Right cardiac atrium (tissue), 5 donors: ENCODE data around the gene RLIM. TPM values are rescaled to one million over a fixed set of nuclear protein-coding genes. Genes with fewer than 3 reads are reported as not detected.
"Not testable (repeated sequence)": the region's sequence is repeated elsewhere in the genome, so short reads cannot be mapped to it uniquely, and the experiment has no call there.

ENCODE experiments used
- ATAC-seq, 2 donors: fragments of 200-7000 bp; cut with Tn5 transposase; one replicate each; pipeline versions ENCODE4 v1.8.0 to v1.9.1; 2020; ENCODE audit warnings: moderate library complexity in 2 of 2, mild to moderate bottlenecking in 1 of 2
- DNase-seq, 3 donors: peaks; one replicate each; pipeline ENCODE4 v3.0.0-alpha.2; 2020
- H3K27ac ChIP-seq: one replicate; pipeline ENCODE4 v1.5.1; 2013; ENCODE audit warnings: mild to moderate bottlenecking, low read length, control low read depth, moderate library complexity
- H3K27me3 ChIP-seq: one replicate; pipeline ENCODE4 v1.6.1; 2013; ENCODE audit not compliant: control insufficient read depth, insufficient read depth
- H3K4me1 ChIP-seq: one replicate; pipeline ENCODE4 v1.6.1; 2013; ENCODE audit warnings: low read length; ENCODE audit not compliant: control insufficient read depth, insufficient read depth
- H3K4me3 ChIP-seq: one replicate; pipeline ENCODE4 v1.5.1; 2013; ENCODE audit warnings: low read length, control low read depth
- H3K9me3 ChIP-seq: one replicate; pipeline ENCODE4 v1.6.1; 2013; ENCODE audit warnings: low read length; ENCODE audit not compliant: control insufficient read depth
- WGBS: extraction: QIAGEN DNeasy Blood & Tissue Kit; methylation state at CpG from one replicate; pipeline ENCODE4 v1.1.7; 2013; 5-methylcytosine and 5-hydroxymethylcytosine counted together
- intact Hi-C, 4 donors: fragments of 100-400 bp; cut with DNase I; formaldehyde crosslinking; loops; one replicate each; pipeline versions ENCODE4 v1.11.0 to v1.14.0; 2022 to 2023
- long read RNA-seq, 4 donors: library from polyadenylated mRNA; unstranded; transcript quantifications; one replicate each; pipeline ENCODE4 v2.0.0, GENCODE V29; 2020 to 2021
- polyA plus RNA-seq: library from polyadenylated mRNA; stranded (reverse); fragments of 200-250 nt; gene quantifications from one replicate; pipeline ENCODE4 v1.2.3, GENCODE V29; 2013
- total RNA-seq, 4 donors: library from RNA; stranded (reverse); fragmentation: NEBNext Ultra II Directional; extraction: Animal tissue kit (Norgen Biotek cat#: 25700); gene quantifications; one replicate each; pipeline ENCODE4 v1.2.1, GENCODE V29; 2021
- donor health status: healthy with polysubstance abuse.
- donor health status: DM: no; HTN: yes; CAD: no.
- donor health status: DM: no; HTN: no; CAD: no.
- donor health status: DM: no; HTN: yes; CAD: no; lungs with severe emphysema.
- donor health status: DM: yes; HTN: yes; CAD: no.

The RLIM gene
- total RNA-seq (10 to 100 TPM; 23.4 to 31.1 (median 26.3) TPM), polyA plus RNA-seq (7.0 TPM)
- long read RNA-seq, donor 1, full-length matches to known transcripts: 9 of 12 reads
- long read RNA-seq, donor 1, partial matches to known transcripts: 0 of 12 reads
- long read RNA-seq, donor 1, other reads (novel, unspliced or antisense): 3 of 12 reads
- long read RNA-seq, donor 2, full-length matches to known transcripts: 3 of 4 reads
- long read RNA-seq, donor 2, partial matches to known transcripts: 0 of 4 reads
- long read RNA-seq, donor 2, other reads (novel, unspliced or antisense): 1 of 4 reads
- long read RNA-seq, donor 3, full-length matches to known transcripts: 31 of 39 reads
- long read RNA-seq, donor 3, partial matches to known transcripts: 0 of 39 reads
- long read RNA-seq, donor 3, other reads (novel, unspliced or antisense): 8 of 39 reads
- long read RNA-seq, donor 4, full-length matches to known transcripts: 4 of 6 reads
- long read RNA-seq, donor 4, partial matches to known transcripts: 0 of 6 reads
- long read RNA-seq, donor 4, other reads (novel, unspliced or antisense): 2 of 6 reads

- H3K4me3 ChIP-seq: peak within 1 kb of the TSS; percentile 57
- no peaks in the 10 kb centered on the region for H3K27me3 ChIP-seq
- peak within 1 kb of the TSS; percentile 87 for H3K27ac ChIP-seq
- no peaks in the 10 kb centered on the region for H3K9me3 ChIP-seq
- H3K4me1 ChIP-seq: no peaks in the 10 kb centered on the region
- ATAC-seq (peak; percentile 99 to 100), DNase-seq (peak; percentile 93 to 96 (median 96))
- WGBS: under 1% methylated on average over 66 of the region's 66 CpGs
- intact Hi-C loops: no loop called here
Measured at GRCh38 chrX:74614093-74614909, at the start of gene RLIM. RLIM (minus strand) TSS chrX:74614624; CDS start chrX:74595977, 18,647 bp downstream.

- intact Hi-C loops: no loop called here
- Histone ChIP-seq H3K27me3 (no peaks in the 10 kb centered on the region), H3K9me3 (no peaks in the 10 kb centered on the region), H3K4me1 (no peaks in the 10 kb centered on the region), H3K4me3 (no peak overlapping the region), H3K27ac (no peak overlapping the region)
- DNase-seq: no peak
- WGBS: 48% methylated on average over 6 of the region's 6 CpGs
- ATAC-seq: no peak
Measured at GRCh38 chrX:74656079-74656745, 41.8 kb upstream of the RLIM start.

GRCh38 chrX:74654953-74655352, 40.5 kb upstream of the RLIM start:
- H3K27ac ChIP-seq, H3K4me3 ChIP-seq, intact Hi-C loops, ATAC-seq, H3K27me3 ChIP-seq, DNase-seq, H3K9me3 ChIP-seq, H3K4me1 ChIP-seq: not testable (repeated sequence)
- 89% methylated on average over 4 of the region's 4 CpGs for WGBS

GRCh38 chrX:74636749-74637314, 22.4 kb upstream of the RLIM start:
- Histone ChIP-seq H3K27me3 (no peaks in the 10 kb centered on the region), H3K27ac (no peak overlapping the region), H3K4me1 (no peaks in the 10 kb centered on the region), H3K4me3 (no peak overlapping the region), H3K9me3 (no peaks in the 10 kb centered on the region)
- WGBS: 85% methylated on average over 9 of the region's 9 CpGs
- ATAC-seq (no peak), DNase-seq (no peak)
- intact Hi-C loops: no loop called here

GRCh38 chrX:74613370-74614092, 893 bp downstream of the RLIM start:
- under 1% methylated on average over 15 of the region's 15 CpGs for WGBS
- Histone ChIP-seq H3K4me1 (no peaks in the 10 kb centered on the region), H3K9me3 (no peaks in the 10 kb centered on the region), H3K4me3 (peak overlapping the region; percentile 57), H3K27me3 (no peaks in the 10 kb centered on the region), H3K27ac (peak overlapping the region; percentile 74)
- ATAC-seq (peak in 1 of 2 donors; percentile 6), DNase-seq (peak in 2 of 3 donors; percentile 28 to 47)
- intact Hi-C loops: no loop called here

- Histone ChIP-seq H3K27me3 (no peaks in the 10 kb centered on the region), H3K4me3 (no peak overlapping the region), H3K9me3 (no peaks in the 10 kb centered on the region), H3K27ac (no peak overlapping the region), H3K4me1 (no peaks in the 10 kb centered on the region)
- WGBS: 94% methylated on average over 12 of the region's 12 CpGs
- ATAC-seq: no peak
- intact Hi-C loops: no loop called here
- DNase-seq: no peak
Measured at GRCh38 chrX:74606799-74607198, 7.6 kb downstream of the RLIM start.

- Histone ChIP-seq H3K27me3 (no peaks in the 10 kb centered on the region), H3K4me1 (no peaks in the 10 kb centered on the region), H3K9me3 (no peaks in the 10 kb centered on the region), H3K27ac (no peak overlapping the region), H3K4me3 (no peak overlapping the region)
- intact Hi-C loops: no loop called here
- ATAC-seq (no peak), DNase-seq (no peak)
Measured at GRCh38 chrX:74606342-74606741, 8.1 kb downstream of the RLIM start.

GRCh38 chrX:74603040-74603439, 11.4 kb downstream of the RLIM start:
- Histone ChIP-seq H3K27me3 (no peaks in the 10 kb centered on the region), H3K9me3 (no peaks in the 10 kb centered on the region), H3K4me1 (no peaks in the 10 kb centered on the region), H3K27ac (no peak overlapping the region), H3K4me3 (no peak overlapping the region)
- intact Hi-C loops: no loop called here
- 88% methylated on average over 2 of the region's 2 CpGs for WGBS
- ATAC-seq: no peak
- no peak for DNase-seq

- Histone ChIP-seq H3K4me3 (no peak overlapping the region), H3K9me3 (no peaks in the 10 kb centered on the region), H3K4me1 (no peaks in the 10 kb centered on the region), H3K27ac (no peak overlapping the region), H3K27me3 (no peaks in the 10 kb centered on the region)
- intact Hi-C loops: no loop called here
- DNase-seq: no peak
- WGBS: 93% methylated on average over 8 of the region's 8 CpGs
- ATAC-seq: no peak
Measured at GRCh38 chrX:74602142-74602541, 12.3 kb downstream of the RLIM start.

GRCh38 chrX:74593593-74593992, 20.8 kb downstream of the RLIM start:
- Histone ChIP-seq H3K27ac (no peak overlapping the region), H3K27me3 (no peaks in the 10 kb centered on the region), H3K4me1 (no peaks in the 10 kb centered on the region), H3K4me3 (no peak overlapping the region), H3K9me3 (no peaks in the 10 kb centered on the region)
- intact Hi-C loops: no loop called here
- WGBS: 49% methylated on average over 2 of the region's 2 CpGs
- ATAC-seq (no peak), DNase-seq (no peak)
